ENCODE data around the gene UBALD2.

- TF ChIP-seq CTCF (IDR thresholded peaks at IDR 0.05) (no peak), POLR2A (IDR thresholded peaks at IDR 0.05) (no peak)
These were observed 3.5 kb upstream of the UBALD2 start for GRCh38 chr17:76261421-76262215.
